HG03025 (cell line): ENCODE measurements around the gene TKTL1.
"Not testable (repeated sequence)": the region's sequence is repeated elsewhere in the genome, so short reads cannot be mapped to it uniquely, and the experiment has no call there.

Experiments used
- ATAC-seq: cut with Tn5 transposase; IDR thresholded peaks from one replicate; pipeline ENCODE4 v1.9.1; 2021; ENCODE audit warnings: mild to moderate bottlenecking, moderate library complexity; ENCODE audit not compliant: unreplicated experiment, low FRiP score

TKTL1 gene

DNA sequence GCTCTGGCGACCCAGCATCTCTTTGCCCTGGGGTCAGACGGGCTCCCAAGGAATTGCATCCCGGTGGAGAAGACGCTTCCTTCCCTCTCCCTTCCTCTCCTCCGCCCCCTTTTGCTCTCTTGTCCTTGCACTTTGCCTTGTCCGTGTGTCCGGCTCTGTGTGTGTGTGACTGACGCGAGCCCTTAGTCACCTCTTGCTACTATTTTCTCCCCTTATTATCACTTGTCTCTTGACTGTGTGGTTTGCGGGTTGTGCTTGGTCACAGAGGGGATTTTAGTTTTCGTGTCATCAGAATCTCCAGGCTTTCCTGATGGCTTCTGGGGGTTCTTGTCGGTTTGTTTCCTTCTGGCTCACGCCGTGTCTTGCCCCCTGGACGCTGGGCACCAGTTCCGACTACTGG is 47.5 kb downstream of the TKTL1 start:
- ATAC-seq, result not testable (repeated sequence)

DNA sequence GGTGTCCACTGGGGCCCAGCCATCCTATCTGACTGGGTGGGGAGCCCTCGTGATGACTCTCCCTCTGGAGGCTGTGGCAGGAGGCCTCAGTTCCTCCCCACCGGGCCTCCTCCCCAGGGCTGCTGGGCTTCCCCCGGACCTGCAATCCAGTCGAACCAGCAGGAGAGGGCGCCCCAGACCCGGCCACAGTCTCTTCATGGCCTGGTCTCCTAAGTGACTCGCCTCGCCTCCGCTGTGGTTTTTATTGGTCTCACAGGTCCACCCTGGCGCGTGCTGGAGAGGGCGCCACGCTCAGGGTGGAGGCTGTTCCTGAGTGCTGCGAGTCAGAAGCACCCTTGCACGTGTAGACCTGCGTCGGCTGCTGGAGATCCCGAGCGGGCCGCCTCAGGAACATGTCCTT is 48.0 kb downstream of the TKTL1 start:
- not testable (repeated sequence) for ATAC-seq

DNA sequence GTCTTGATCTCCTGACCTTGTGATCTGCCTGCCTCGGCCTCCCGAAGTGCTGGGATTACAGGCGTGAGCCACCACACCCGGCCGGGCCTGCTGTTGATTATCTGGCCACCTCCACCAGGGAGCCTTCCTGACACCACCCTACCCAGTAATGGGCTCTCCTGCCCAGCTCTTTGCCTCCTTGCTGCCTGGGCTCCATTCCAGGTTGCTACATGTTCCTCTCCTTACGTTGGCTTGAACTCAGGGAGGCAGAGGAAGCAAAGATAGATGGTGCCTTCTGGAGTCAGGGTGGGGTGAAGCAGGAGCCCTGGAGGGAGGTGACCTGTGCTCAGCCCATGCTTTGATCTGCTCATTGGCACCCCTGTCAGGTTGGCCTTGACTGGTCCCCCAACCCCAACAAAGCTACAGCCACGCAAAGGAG is 52.5 kb downstream of the TKTL1 start:
- ATAC-seq, result no peak

DNA sequence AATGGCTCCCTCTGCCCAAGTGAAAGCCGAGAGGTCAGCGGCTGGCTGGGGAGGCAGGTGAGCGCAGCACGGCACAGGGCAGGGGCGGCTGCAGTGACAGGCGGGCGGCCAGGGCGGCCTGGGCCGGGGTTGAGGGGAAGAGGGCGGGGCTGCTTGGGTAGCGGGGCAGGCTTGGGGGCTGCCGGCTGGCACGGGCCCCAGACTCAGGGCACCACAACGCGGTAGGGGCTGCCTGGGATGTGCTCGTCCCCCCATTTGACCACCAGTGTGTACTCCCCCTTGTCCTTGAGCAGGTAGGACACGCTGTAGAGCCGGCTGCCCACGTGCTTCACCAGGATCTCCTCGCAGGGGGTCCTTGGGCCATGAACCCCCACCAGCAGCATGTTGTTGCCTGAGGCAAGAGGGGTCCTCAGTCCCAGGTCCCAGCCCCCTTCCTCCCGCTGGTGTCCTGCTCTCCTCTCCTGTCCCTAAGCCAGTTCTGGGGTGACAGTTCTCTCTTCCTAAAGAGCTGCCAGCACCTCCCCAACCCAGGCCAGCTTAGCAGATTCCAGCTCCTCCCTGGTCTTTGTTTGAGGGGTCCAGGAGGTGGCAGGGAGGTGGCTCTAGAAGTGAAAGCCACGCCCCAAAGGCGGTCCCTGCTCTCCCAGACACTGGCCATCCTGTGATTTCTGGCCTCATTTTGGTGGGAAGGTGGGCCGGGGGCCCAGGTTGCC is 53.2 kb downstream of the TKTL1 start:
- ATAC-seq, result no peak

DNA sequence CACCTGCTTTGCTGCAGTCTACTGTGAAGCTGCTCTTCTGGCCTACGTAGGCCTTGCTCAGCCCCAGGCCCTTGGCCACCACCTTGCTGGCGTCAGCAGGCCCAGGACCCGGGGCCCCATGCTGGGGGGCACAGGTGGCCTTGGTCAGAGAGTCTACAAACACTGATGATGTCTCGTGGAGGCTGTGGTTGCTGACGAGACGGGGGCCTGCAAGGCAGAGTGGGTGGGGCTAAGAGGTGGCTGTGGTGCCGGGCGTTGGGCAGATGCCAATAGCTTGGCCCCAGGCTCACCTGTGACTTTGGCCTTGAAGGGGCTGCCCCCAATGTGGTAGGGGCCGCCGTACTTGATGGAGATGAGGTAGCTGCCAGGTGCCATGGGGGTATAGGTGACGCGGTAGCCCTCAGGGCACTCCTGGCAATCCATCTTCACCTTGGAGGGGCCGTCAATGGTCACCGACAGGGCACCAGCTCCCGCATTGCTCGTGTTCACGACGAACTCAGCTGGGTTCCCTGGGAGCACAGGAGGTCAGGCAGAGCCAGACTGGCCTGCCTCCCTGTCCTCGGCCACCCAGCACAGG is 53.9 kb downstream of the TKTL1 start:
- no peak for ATAC-seq

DNA sequence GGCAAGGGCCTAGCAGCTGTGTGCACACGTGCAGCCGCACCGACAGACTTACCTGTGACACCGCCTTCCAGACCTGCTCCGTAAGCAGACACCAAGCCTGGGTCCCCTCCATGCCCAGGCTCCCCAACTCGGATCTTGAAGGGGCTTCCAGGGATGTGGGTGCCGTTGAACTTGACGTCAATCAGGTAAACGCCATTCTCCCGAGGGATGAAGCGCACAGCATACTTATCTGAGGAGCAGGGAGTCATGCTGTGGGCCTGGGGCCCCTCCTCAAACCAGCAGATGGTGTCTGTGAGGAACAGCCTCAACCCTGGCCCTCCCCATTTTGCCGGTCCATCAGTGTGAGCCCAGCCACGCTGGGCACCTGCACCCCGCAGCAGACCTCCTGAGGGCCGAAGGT is 54.4 kb downstream of the TKTL1 start:
- no peak for ATAC-seq

DNA sequence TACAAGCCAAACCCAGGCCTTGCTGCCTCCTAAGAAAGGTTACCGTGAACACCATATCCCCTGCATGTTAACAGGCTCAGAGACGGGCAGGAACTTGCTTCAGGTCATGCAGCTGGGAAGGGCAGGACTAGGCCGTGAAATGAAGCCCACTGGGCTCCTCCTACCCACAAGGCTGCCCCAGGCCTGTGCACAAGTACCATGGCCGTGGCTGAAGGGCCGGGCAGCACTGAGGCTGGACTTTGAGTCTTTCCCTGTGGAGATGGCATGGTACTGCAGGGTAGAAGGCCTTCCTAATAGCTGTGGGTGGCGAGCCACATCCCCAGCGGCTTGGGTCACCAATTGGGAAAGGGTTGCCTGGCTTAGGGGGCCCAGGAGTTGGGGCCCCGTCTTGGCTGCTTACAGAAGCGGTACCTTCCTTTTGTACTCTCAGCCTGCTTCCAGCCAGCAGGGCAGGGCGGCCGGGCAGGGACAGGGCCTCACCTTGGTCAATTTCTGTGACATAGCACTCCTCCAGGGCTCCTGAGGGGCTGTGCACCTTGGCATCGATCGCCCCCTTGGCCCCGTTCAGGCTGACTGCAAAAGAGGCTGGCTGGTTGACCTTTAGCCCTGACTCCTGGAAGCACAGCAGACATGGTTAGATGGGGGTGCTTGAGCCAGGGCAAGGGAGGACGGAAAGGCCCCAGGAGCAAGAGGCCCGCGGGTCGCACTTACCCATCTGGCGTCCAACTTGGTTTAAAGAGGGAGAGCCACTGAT is 55.0 kb downstream of the TKTL1 start:
- no peak for ATAC-seq

DNA sequence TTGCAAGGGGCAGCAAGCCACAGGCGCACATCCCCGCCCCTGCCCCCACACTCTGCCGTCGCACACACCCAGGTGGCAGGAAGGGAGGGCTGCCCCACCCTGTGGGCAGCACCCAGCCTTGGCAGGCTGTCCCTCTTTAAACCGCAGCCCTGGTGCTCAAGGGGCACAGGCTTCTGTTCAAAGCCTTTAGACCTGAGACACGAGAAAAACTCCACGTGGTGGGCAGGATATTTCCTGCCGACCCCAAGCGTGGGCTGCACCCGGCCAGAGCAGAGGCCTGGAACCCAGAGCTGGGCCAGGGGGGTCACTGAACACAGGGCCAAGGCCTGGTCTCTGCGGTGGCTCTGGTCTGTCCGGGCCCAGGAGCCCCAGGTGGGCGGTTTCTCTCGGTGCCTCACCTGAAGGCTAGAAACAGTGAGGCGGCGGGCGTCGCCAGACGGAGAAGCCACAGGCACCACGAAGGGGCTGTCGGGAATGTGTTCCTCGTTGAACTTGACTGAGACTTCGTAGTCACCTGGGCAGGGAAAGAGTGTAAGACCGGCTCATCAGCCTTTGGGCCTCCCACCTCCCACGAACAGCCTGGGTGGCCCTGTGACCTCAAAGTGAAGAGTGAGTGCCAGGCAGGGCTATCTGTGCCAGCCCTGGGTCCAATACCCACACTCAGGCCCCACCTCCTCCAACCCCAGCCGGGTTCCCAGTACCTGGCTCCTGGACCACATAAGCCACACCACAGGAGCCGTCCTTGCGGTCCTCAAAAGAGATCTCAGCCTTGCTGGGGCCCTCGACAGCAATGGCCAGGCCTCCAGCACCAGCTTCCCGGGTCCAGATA is 55.8 kb downstream of the TKTL1 start:
- no peak for ATAC-seq

DNA sequence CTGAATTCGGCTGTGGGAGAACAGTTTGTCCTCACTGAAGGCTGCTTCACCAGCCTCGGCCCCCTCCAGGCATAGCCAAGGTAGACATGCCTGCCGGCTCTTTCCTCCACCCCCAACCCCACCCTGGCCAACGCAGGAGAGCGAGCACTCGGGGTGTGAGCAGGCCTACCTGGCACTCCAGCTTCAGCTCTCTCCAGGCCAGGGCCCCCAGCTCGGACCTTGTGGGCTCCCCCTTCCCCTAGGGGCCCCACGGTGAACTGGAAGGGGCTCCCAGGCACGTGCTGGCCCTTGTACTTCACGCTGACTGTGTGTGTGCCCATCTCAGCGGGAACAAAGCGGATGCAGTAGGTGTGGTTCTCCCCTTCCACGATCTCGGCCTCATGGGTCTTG is 56.4 kb downstream of the TKTL1 start:
- no peak for ATAC-seq

DNA sequence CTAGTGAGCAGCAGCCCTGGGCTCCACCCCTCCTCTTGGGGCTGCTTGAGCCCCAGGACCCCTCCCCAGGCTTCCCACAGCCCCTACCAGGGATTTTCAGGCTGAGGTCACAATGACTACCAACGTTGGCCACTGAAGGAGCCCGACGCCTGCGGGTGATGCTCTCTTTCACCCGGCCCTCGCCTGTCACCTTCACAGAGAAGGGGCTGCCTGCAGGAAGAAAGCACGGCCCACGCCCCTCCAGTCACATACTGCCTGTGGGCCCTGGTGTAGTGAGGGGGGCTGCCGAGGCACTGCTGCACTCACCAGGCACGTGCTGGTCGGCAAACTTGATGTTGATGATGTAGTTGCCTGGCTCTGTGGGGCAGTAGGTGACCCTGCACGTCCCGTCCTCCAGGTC is 56.9 kb downstream of the TKTL1 start:
- ATAC-seq, result no peak

DNA sequence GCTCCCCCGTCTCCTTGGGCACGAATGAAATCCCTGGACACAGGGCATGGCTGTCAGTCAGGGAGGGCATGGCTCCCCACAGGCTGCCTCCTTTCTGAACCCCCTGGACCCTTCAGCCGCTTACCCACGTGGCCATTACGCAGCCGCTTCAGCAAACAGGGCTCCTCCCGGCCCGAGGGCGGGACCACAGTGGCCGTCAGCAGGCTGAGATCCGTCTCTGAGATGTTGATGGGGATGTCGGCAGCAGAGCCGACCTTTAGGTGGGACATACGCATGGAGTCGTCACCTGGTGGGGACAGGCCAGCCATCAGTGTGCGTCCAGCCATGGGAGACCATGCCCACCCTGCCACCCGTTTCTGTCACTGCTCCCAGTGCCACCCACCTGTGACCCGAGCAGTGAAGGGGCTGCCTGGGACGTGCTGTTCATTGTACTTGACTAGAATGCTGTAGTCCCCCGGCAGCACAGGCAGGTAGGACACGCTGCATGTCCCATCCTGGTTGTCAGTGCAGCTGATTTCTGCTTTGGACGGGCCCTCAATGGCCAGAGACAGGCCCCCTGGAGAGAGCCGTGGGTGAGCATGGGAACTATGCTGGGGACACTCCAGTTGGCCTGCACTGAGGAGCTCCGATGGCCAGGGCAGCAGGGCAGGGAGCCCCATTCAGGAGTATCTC is 57.7 kb downstream of the TKTL1 start:
- ATAC-seq, result no peak

DNA sequence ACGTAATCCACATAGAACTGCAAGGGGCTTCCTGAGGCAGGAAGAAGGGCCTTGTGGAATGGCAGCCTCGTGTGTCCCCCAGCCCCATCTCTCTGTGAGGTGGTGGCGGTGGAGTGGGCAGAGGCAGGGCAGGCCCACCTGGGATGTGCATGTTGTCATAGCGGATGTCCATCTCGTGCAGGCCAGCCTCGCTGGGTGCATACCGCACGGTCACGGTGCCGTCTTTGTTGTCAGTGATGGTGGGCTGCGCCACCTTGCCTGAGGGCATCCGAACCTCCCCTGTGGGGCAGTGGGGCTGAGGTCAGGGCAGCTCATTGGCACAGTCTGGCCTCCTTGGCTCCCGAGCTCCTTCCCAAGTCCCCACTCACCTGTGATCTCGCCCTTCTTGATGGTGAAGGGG is 58.4 kb downstream of the TKTL1 start:
- ATAC-seq, result no peak

DNA sequence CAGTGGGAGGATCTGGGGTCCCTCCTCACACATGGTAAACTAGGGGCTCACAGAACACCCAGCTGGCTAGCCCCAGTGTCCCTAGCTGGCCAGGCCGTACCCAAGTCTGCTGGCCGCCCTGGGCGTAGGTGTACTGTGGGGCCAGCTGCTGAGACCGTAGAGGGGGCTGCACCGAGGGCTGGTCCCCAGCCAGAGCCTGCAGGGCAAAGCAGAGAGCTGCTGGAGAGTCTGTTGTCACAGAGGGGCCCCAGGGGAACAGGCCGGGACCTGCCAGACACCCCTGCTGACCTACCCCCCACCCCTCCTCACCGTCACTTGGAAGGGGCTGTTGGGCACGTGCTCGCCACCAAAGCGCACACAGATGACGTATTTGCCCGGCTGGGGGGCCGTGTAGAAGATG is 58.9 kb downstream of the TKTL1 start:
- no peak for ATAC-seq

DNA sequence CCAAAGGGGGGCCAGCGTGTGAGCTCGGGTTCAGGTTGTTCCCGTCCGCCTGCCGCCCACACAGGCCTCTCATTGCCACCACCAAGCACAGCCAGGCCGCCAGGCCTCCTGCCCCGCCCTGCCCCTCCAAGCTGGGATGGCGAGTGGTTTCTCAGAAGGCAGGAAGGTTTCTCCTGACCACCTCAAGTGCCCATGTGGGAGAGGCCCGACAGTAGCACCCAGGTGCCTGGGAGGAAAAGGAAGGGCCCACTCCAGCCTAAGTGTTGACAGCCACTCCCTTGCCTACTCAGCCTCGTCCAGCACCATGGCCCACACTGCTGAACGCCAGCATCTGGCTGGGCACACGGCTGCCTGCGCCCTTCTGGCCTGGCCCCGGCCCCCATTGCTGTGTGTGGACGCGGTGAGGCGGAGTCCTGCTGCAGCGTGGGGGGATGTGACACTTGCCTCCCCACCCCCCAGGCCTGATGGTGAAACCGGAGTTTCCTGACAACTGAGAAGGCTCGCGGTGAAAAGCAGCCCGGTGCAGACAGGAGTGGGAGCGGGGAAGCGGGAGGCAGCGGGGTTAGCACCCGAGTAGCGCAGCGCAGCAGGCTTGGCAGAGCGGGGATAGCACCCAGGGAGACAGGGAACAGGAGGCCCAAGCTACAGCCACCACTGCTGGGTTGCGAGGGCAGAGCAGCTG is 59.6 kb downstream of the TKTL1 start:
- ATAC-seq, result no peak

DNA sequence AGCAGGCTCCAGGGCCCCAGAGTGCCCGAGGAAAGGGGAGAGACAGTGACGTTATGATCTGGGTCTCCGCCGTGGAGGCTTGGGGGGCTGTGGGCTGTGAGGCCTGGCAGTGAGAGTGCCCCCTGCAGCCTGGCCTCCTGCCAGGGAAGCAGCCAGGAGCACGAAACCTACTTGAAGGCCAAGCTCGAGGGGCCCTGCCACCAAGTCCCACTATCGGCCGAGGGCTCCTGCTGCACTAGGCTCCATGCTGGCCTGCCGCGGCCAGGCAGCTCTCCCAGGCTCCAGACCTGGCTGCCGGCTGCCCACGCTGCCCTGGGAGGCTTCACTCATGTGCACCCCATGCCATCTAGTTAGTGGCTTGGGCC is 60.2 kb downstream of the TKTL1 start:
- no peak for ATAC-seq

DNA sequence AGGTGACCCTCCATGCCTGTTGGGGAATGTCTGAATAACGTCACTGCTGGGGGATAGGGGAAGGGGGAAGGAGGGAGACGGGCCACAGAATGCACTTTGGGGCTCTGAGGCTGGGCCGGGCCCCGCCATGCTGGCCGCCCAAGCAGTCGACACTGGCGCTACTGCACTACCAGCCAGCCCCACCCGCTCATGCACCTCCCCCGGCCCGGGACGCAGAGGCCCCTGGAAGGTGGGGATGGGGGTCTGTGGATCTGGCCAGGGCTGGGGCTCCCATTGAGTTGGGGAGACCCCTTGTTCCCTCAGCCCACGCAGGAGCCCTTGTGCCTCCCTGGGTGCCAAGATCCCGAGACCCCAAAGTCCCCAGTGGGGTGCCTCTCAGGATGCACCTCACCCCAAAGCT is 61.0 kb downstream of the TKTL1 start:
- no peak for ATAC-seq

DNA sequence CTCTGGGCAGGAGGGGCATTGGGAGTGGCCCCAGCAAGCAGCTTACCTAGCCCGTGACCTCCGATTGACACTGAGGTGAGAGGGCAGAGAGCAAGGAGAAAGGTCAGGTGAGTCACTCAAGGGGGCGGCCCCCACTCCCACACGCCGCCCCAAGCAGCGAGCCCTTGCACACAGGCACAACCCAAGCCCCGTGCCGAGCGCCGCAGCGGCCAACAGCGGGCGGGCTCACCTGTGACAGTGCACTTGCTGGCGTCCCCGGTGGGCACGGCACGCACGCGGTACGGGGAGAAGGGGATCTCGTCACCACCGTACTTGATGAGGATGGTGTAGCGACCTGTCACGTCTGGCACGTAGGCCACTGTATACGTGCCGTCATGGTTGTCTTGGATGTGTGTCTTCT is 61.6 kb downstream of the TKTL1 start:
- no peak for ATAC-seq

DNA sequence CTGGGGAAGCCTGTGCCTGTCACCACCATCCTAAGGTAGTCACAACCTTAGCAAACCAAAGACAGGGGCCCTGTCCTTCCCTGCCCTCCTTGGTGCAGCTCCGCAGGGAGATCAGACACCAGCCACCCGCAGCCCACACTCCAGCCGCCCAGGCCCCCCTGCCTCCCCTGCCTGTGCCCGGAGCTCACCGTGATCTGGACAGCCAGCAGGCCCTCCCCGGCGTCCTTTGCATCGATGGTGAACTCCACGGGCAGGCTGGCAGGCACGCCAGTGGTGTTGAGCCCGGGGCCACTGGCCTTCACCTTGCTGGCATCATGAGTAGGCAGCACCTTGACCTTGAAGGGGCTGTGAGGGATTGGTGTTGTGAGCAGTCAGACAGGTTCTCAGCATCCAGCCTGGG is 62.4 kb downstream of the TKTL1 start:
- ATAC-seq, result no peak

DNA sequence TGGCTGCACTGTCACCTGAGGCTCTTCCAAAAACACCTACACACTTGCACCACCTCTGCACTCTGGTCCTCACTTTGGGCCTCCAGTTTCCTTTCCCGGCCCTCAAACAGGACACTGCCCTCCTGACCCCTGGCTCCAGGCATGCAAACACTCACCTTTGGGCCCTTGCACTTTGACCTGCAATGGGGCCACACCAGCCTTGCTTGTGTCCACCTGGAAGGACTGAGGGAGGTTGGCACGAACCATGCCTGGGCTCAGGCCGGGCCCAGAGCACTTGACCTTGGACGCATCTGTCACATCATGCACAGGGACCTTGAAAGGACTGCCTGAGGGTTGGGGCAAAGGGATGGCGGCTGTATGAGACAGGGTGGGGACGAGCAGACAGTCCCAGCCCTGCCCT is 63.2 kb downstream of the TKTL1 start:
- ATAC-seq, result no peak
